HPDE6-E6E7 (cell line): Measurements from ENCODE around the gene LDHA.
"Not testable (repeated sequence)": the region's sequence is repeated elsewhere in the genome, so short reads cannot be mapped to it uniquely, and the experiment has no call there.

Experiments
- DNase-seq: peaks from one replicate; pipeline ENCODE4 v3.0.0; 2011; ENCODE audit warnings: missing footprints; ENCODE audit errors: extremely low spot score

LDHA gene

GRCh38 chr11:18394928-18395734, 768 bp downstream of the LDHA start:
- DNase-seq: no peak

GRCh38 chr11:18395735-18396504, 1.6 kb downstream of the LDHA start:
- peak; percentile 89 for DNase-seq

- no peak for DNase-seq
Observed at GRCh38 chr11:18397921-18398320, 3.6 kb downstream of the LDHA start.

GRCh38 chr11:18401077-18401476, 6.7 kb downstream of the LDHA start:
- DNase-seq: not testable (repeated sequence)

DNA sequence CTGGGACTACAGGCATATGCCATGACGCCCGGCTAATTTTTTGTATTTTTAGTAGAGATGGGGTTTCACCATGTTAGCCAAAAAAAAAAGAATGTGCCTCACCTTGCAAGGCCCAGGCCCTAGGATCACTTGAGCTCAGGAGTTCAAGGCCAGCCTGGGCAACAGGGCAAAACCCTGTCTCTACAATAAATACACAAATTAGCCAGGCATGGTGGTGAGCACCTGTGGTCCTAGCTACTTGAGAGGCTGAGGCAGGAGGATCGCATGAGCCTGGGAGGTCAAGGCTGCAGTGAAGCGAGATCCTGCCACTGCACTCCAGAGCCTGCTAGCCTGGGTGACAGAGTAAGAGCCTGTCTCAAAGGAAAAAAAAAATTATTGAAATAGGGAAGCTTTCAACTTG, 9.7 kb downstream of the LDHA start:
- DNase-seq: no peak

DNA sequence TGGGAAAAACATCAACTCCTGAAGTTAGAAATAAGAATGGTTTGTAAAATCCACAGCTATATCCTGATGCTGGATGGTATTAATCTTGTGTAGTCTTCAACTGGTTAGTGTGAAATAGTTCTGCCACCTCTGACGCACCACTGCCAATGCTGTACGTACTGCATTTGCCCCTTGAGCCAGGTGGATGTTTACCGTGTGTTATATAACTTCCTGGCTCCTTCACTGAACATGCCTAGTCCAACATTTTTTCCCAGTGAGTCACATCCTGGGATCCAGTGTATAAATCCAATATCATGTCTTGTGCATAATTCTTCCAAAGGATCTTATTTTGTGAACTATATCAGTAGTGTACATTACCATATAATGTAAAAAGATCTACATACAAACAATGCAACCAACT, 13.0 kb downstream of the LDHA start:
- not testable (repeated sequence) for DNase-seq

DNA sequence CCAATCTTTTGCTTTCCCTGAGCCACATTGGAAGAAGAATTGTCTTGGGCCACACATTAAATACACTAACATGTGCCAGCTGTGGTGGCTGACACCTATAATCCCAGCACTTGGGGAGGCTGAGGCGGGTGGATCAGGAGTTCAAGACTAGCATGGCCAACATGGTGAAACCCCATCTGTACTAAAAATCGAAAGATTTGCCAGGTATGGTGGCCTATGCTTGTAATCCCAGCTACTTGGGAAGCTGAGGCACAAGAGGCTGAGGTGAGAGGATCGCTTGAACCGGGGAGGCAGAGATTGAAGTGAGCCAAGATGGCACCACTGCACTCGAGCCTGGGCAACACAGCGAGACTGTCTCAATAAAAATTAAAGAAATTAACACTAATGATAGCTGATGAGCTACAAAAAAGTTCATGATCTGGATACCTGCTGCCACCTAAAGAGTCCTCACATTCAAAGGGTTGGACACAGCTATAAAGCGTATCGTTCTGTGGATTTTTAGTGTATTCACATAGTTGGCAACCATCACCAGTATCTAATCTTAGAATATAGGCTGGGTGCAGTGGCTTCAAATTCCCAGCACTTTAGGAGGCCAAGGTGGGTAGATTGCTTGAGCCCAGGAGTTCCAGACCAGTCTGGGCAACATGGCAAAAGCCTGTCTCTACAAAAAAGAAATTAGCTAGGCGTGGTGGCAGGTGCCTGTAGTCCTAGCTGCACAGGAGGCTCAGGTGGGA, 14.4 kb downstream of the LDHA start:
- no peak for DNase-seq

DNA sequence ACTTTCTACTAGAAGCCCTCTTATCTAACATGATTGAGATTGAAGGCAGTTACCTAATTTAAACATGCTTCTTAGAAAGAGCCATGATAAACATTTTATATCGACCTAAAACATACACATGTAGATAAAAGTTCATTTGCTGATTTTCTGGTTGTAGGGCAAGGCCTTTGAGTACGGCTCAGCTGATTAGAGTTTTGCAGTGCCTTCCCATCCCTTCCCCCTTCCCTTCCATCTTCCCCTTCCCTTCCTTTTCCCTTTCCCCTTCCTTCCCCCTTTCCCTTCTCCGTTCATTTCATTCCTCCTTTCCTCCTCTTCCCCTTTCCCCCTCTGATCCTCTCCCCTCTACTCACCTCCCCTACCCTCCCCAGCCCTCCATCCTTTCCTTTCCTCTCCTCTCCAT, 22.1 kb downstream of the LDHA start:
- no peak for DNase-seq

GRCh38 chr11:18419040-18419439, 24.7 kb downstream of the LDHA start:
- no peak for DNase-seq

GRCh38 chr11:18420067-18420466, 25.7 kb downstream of the LDHA start:
- DNase-seq: no peak

DNA sequence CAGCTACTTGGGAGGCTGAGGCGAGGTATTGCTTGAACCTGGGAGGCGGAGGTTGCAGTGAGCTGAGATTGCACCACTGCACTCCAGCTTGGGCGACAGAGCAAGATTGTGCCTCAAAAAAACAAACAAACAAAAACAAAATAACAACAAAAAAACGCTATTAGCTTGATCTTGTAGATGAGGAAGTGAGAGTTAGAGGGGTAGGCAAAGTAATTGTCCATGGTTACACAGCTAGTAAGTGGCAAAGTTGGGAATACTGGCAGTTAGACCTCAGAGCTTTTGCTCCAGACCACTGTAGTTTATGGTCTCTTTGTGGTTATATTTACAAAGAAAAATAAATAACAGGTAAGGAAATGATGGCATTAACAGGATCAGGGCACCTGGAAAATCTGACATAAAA, 32.9 kb downstream of the LDHA start:
- no peak for DNase-seq

DNA sequence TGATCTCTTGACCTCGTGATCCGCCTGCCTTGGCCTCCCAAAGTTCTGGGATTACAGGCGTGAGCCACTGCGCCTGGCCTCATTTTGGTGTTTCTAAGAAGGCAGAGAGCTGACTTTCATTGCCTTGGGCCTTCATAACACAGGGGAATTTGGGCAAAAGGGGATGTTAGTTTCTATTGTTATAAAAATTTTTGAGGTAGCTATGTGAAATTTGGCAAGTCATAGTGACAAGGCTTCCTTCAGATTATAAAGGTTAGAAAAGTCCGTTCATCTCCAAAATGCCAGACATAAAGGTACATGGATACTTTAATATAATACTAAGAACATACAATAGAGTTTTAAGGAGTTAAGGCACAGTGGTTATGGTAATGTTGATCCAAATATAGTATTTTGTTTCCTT, 35.0 kb downstream of the LDHA start:
- DNase-seq: no peak

DNA sequence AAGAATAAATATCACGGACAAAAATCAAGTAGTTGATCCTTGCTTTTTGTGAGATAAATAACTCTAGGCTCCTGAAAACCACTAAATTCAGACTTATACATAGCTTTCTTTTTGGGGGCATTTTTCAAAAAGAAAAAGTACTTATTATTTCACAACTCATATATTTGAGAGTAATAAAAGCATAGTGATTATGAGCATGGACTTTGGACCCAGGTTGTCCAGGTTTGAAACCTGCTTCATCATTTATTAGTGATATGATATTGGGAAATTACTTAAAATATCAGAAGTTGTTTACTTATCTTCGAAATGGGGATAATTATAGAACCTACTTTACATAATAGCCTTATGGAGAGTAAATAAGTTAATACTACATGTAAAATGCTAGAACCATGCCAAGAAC, 44.3 kb downstream of the LDHA start:
- DNase-seq: no peak

GRCh38 chr11:18449251-18449650, 54.9 kb downstream of the LDHA start:
- DNase-seq: no peak

DNA sequence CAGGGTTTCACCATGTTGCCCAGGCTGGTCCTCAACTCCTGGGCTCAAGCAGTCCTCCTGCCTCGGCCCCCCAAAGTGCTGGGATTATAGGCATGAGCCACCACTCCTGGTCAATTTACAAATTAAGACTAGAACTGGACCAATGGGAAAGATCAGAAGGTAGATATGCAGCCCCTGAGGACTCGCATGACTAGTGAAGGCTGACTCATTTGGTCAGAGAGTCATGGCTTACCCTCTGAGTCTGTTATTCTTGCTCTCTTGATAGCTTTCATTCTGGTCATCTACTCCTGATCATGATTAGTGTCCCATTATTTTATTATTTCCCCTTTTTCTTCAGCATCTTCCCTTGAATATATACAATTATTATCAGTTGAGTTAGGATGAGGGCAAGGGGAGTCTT, 58.6 kb downstream of the LDHA start:
- DNase-seq: peak; percentile 7

DNA sequence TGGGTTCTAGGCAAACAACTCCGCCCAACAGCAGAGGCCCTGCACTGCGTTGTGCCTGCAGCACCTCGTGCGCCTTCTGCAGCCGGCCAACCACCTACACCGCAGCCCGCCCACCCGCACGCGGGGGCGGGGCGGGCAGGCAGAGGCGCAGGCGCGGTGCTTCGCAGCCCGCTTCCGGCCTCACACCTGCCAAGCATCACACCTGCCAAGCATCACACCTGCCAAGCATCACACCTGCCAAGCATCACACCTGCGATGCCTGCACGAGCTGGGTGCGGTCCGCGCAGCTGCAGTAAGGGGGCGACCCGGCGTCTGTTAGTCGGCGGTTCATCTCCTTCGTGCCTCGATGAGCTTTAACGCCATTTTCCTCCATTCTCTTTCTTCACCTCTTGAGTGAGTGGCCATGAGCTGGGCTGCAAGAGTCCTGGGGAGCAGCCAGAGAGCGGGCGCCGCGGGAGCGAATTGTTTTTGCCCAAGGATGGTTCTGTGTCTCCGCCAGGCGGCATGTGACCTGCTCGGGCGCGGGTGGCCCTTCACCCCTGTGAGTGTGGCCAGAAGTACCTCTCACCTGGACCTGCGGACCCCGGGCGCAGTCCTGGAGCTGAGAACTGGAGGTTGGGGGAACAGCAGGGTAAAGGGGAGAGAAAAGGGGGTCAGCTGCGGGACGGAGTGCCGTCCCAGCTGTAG, 61.5 kb downstream of the LDHA start, which contains the start of gene LDHAL6A:
Gene LDHAL6A (plus strand): TSS at position 171 of the 687 bp plus-strand sequence. CDS start 825 bp downstream, outside the sequence.
- no peak for DNase-seq

GRCh38 chr11:18457450-18457849, 63.1 kb downstream of the LDHA start:
- peak; percentile 12 for DNase-seq
